Left cardiac atrium (tissue), 4 donors: ENCODE measurements around the gene SRGAP3. TPM values are rescaled to one million over a fixed set of nuclear protein-coding genes. Genes with fewer than 3 reads are reported as not detected.
"Not testable (repeated sequence)": the region's sequence is repeated elsewhere in the genome, so short reads cannot be mapped to it uniquely, and the experiment has no call there.

ENCODE experiments used
- ATAC-seq, 2 donors: fragments of 200-7000 bp; cut with Tn5 transposase; one replicate each; pipeline ENCODE4 v1.9.1; 2020; ENCODE audit warnings: mild to moderate bottlenecking in 2 of 2, moderate library complexity in 2 of 2
- DNase-seq: peaks from one replicate; pipeline ENCODE4 v3.0.0-alpha.2; 2020
- intact Hi-C, 2 donors: fragments of 100-400 bp; cut with DNase I; formaldehyde crosslinking; loops; one replicate each; pipeline versions ENCODE4 v1.14.1 to v1.15.1; 2022 to 2023
- total RNA-seq, 2 donors: library from RNA; stranded (reverse); fragmentation: NEBNext Ultra II Directional; extraction: Animal tissue kit (Norgen Biotek cat#: 25700); gene quantifications; one replicate each; pipeline ENCODE4 v1.2.1, GENCODE V29; 2021
- donor health status: DM: no; HTN: yes; CAD: no.
- donor health status: DM: no; HTN: yes; CAD: no; lungs with severe emphysema.
- donor health status: DM: yes; HTN: yes; CAD: no.
- donor health status: Dilated cardiomyopathy.

The SRGAP3 gene
- total RNA-seq, 2 donors from 2014 or later, result 2.5 to 3.6 TPM

- peak in 1 of 2 donors; percentile 67 for ATAC-seq
Observed at GRCh38 chr3:9108876-9109567, 140.4 kb downstream of the SRGAP3 start.

GRCh38 chr3:9107738-9108137 is 141.7 kb downstream of the SRGAP3 start:
- ATAC-seq (no peak), DNase-seq (no peak)
- intact Hi-C loops, result no loop called here

More at GRCh38 chr3:9108876-9109567, 140.4 kb downstream of the SRGAP3 start:
- DNase-seq, result no peak
- intact Hi-C loops, result no loop called here

GRCh38 chr3:9105421-9105820 is 144.0 kb downstream of the SRGAP3 start:
- DNase-seq (no peak), ATAC-seq (no peak)
- intact Hi-C loops, result no loop called here

- ATAC-seq, result no peak
- intact Hi-C loops, result no loop called here
- no peak for DNase-seq
Observed at GRCh38 chr3:9104121-9104520, 145.3 kb downstream of the SRGAP3 start.

GRCh38 chr3:9102240-9102981 is 147.0 kb downstream of the SRGAP3 start:
- intact Hi-C loops, result no loop called here
- ATAC-seq (no peak), DNase-seq (no peak)

- ATAC-seq (no peak), DNase-seq (no peak)
- intact Hi-C loops, result no loop called here
Observed at GRCh38 chr3:9101286-9101685, 148.2 kb downstream of the SRGAP3 start.

GRCh38 chr3:9100513-9100894 is 148.9 kb downstream of the SRGAP3 start:
- DNase-seq (no peak), ATAC-seq (no peak)
- intact Hi-C loops, result no loop called here

- DNase-seq (no peak), ATAC-seq (no peak)
- intact Hi-C loops, result no loop called here
Observed at GRCh38 chr3:9099702-9100512, 149.5 kb downstream of the SRGAP3 start.

- DNase-seq (no peak), ATAC-seq (no peak)
- intact Hi-C loops, result no loop called here
Observed at GRCh38 chr3:9098716-9099675, 150.4 kb downstream of the SRGAP3 start.

- DNase-seq (no peak), ATAC-seq (no peak)
- intact Hi-C loops, result no loop called here
Observed at GRCh38 chr3:9097495-9097894, 152.0 kb downstream of the SRGAP3 start.

GRCh38 chr3:9091486-9092235 is 157.8 kb downstream of the SRGAP3 start:
- ATAC-seq (no peak), DNase-seq (no peak)
- intact Hi-C loops, result no loop called here

- intact Hi-C loops, result no loop called here
- peak; percentile 36 for DNase-seq
- peak; percentile 52 to 80 for ATAC-seq
Observed at GRCh38 chr3:9088441-9089353, 160.7 kb downstream of the SRGAP3 start.

- intact Hi-C loops, result no loop called here
- peak; percentile 69 to 81 for ATAC-seq
- DNase-seq, result peak; percentile 44
Observed at GRCh38 chr3:9087831-9088413, 161.5 kb downstream of the SRGAP3 start.

- ATAC-seq, intact Hi-C loops, DNase-seq: not testable (repeated sequence)
Observed at GRCh38 chr3:9085428-9085827, 164.0 kb downstream of the SRGAP3 start.

- intact Hi-C loops, result no loop called here
- ATAC-seq, result no peak
- no peak for DNase-seq
Observed at GRCh38 chr3:9081184-9081818, 168.1 kb downstream of the SRGAP3 start.

- ATAC-seq (no peak), DNase-seq (no peak)
- intact Hi-C loops, result no loop called here
Observed at GRCh38 chr3:9080163-9080562, 169.3 kb downstream of the SRGAP3 start.
